Effector CD4-positive, alpha-beta T cell (primary cell): Measurements from ENCODE around the gene ARSJ.
A peak's percentile ranks its signal among the peaks of the same experiment; 100 is the strongest.
"Not testable (repeated sequence)": the region's sequence is repeated elsewhere in the genome, so short reads cannot be mapped to it uniquely, and the experiment has no call there.

Experiments used
- DNase-seq: peaks from one replicate; pipeline ENCODE4 v3.0.0-alpha.2; 2020

Gene ARSJ

GRCh38 chr4:113955411-113955810 lies 24.0 kb downstream of the ARSJ start:
- DNase-seq, result no peak

DNA sequence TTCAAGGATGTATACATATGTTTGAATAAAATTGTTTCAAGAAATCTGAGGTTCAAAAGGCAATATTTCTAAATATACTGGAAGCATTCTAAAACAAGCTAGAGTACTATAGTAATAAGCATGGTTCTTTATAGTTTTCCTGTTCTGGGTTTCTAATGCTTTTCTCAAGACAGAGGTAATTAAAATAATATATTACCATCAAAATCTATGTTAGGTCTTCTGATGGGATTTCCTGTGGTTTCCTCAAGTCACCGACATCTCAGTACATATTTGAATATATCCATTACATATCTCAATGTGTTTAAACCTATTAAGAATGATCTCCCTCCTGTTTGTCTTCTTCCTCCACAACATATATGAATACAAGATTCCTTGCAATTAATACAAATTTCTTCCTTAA lies 25.6 kb downstream of the ARSJ start:
- DNase-seq, result no peak

GRCh38 chr4:113952452-113953029 lies 26.9 kb downstream of the ARSJ start:
- no peak for DNase-seq

- no peak for DNase-seq
Observed at GRCh38 chr4:113951263-113951662, 28.2 kb downstream of the ARSJ start.

DNA sequence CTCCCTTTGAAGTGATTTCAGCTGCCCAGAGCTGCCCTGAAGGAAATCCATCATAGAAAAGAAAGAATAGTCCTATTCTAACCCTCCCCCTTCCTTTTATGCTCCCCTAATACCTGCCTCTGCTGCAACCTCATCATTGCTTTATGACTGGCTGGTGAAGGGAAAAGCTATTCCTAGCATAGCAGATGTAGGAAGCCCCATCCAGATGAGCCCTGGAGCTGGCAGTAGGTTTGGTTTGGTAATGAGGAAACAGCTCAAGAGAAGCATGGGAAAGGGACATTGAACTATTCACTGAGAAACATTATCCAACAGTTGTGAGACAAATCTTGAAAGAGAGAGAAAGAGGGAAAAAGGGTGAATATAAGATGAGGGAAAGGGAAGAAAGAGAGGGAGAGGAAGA lies 29.2 kb downstream of the ARSJ start:
- DNase-seq, result no peak

GRCh38 chr4:113947484-113947883 lies 32.0 kb downstream of the ARSJ start:
- DNase-seq, result no peak

DNA sequence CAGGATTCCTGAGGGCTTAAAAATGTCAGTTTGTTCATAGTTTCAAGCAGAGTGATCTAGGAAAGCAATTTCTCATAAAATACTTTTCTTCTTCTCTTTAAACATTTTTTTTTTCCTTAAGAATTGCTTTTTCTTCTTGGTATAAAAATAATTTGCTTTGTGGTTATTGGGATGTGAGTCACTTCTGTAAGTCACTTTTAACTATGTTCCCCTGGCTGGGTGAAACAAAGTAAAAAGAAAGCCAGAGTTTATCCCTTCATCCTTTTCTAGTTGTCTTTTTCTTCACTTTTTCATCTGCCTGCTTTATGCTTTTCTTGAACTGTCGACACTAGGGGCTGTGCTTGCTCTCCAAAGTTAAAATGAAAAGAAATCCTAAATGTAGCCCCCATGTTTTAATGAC lies 33.5 kb downstream of the ARSJ start:
- no peak for DNase-seq

- DNase-seq, result no peak
Observed at GRCh38 chr4:113943863-113944262, 35.6 kb downstream of the ARSJ start.

DNA sequence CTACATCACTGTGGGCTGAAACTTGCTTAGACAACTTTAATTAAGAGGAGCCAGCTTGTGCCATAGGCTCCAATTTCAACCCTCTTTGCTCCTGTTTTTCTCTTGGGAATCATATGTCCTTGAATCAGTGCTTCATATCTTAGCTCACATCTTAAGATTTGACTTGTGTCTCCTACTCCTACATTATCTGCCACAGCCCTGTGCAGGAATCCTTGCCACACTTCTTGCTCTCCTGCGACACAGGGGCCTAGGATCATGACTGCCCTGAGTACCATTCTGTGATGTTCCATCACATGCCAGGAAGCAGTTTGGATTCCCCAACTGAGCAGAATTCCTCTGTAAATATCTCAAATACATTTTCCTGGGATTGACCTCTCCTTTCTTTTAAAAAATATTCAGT lies 36.4 kb downstream of the ARSJ start:
- no peak for DNase-seq

- no peak for DNase-seq
Observed at GRCh38 chr4:113941836-113942235, 37.6 kb downstream of the ARSJ start.

- not testable (repeated sequence) for DNase-seq
Observed at GRCh38 chr4:113940103-113940502, 39.3 kb downstream of the ARSJ start.

DNA sequence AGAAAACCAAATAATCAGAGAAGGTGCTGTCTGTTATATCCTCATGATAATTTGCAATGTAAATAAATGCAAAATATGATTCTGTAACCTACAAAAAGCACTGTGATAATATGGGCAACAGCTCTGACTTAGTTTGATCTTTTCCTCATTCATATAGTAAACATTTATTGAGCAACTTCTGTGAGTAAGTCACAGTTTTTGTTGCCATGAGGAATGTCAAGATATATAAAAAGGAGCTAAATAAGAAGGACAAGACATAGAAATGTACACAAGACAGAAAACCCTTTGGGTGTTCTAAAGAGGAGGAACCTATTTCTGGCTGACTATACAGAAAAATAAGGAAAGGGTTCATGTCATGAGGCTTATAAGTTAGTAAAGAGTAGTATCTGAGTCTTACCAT lies 44.3 kb downstream of the ARSJ start:
- no peak for DNase-seq

GRCh38 chr4:113924706-113925105 lies 54.7 kb downstream of the ARSJ start:
- not testable (repeated sequence) for DNase-seq

DNA sequence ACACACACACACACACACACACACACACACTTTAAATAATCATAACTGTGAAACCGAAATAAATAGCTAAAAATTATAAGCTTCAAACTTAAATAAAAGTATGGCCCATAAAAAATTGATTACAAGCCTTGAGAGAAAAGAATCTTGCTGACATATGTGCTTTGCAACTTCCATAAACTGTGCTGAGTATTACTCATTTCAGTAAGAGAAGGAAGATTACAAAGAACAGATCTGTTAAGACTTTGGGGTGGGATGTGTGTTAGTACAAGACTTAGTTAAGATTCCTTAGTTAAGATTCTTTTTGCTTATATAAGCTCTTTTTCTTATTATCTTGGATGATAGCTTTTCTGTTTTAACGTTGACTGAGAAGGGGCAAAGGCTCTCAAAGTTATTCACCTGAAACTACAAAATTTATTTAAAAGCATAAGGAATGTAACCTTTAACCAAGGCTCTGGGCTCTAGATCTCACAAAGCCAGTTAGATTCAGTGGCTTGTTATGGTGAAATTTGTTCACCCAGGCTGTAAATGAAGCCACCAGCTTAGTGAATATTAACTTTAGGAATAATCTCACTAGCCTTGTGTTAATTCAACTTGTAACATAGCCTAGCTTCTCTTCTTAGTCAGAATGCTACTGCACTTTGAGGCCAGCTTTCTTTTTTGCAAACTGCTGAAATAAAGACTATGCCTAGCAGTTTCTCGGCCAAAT lies 58.2 kb downstream of the ARSJ start:
- DNase-seq, result no peak

DNA sequence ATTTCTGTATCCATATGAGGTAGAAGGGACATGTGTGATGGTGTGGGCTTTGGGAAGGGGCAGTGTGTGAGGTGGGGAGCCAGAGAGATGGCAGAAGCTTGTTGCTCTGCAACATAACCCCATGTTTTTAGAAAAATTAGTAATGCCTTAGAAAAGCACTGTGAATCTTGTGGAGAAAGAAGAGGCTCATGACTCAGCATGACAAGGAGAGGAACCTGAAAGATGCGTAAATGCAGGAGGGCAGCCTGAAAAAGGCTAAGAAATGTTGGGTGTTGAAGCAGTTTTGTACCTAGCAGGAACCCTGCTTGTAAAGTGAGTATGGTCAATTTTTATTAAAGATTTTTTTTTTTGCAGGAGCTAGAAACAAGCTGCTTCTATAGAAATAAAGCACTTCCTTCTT lies 59.8 kb downstream of the ARSJ start:
- DNase-seq, result no peak

- no peak for DNase-seq
Observed at GRCh38 chr4:113919145-113919544, 60.3 kb downstream of the ARSJ start.

- no peak for DNase-seq
Observed at GRCh38 chr4:113908829-113909228, 70.6 kb downstream of the ARSJ start.

DNA sequence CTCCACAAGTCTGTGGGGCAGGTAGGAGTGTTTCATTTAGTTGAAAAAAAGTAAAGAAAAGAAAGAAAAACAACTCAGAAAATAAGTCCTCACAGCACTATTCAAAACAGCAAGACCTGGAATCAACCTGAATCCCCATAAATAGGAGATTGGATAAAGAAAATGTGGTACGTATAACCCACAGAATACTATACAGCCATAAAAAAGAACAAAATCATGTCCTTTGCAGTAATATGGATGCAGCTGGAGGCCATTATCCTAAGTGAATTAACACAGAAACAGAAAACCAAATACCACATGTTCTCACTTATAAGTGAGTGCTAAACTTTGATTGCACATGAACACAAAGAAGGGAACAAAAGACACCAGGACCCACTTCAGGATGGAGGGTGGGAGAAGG lies 71.9 kb downstream of the ARSJ start:
- DNase-seq, result no peak

- no peak for DNase-seq
Observed at GRCh38 chr4:113905301-113905700, 74.1 kb downstream of the ARSJ start.

DNA sequence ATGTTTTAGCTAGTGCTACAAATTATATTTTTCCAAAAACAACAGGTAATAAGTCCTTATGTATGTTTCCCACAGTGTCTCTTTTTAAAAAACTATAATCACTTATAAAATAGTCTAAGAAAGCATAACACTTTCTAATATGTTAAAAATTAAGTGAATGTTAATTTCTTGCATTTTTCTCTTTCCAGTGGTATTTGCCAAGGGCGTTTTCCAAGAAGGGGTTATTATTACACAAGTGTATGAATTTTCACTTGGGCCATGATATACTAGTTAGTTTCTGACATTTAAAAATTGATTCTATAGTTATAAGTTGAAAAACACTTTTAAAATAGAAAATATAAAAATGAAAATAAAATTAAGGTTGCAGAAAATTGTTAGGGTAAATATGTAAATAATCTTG lies 74.6 kb downstream of the ARSJ start:
- DNase-seq, result no peak

- peak; percentile 62 for DNase-seq
Observed at GRCh38 chr4:113901994-113902787, 77.3 kb downstream of the ARSJ start.

- DNase-seq, result peak; percentile 14
Observed at GRCh38 chr4:113899271-113900070, 80.0 kb downstream of the ARSJ start.

GRCh38 chr4:113893546-113893945 lies 85.9 kb downstream of the ARSJ start:
- DNase-seq, result no peak
